Activated CD4-positive, alpha-beta T cell treated with anti-CD3 and anti-CD28 coated beads, Interleukin-2, amount 10 ng/mL, durations not matched to agents 24 days and 14 days (primary cell): ENCODE results near the gene MAPT. TPM values are rescaled to one million over a fixed set of nuclear protein-coding genes. Genes with fewer than 3 reads are reported as not detected.

ENCODE experiments used
- DNase-seq: peaks from one replicate; pipeline ENCODE4 v3.0.0; 2022
- H3K27ac Mint-ChIP-seq: one replicate; pipeline ENCODE4 v1.8.0; 2022; ENCODE audit warnings: mild to moderate bottlenecking, mixed read lengths
- H3K27me3 Mint-ChIP-seq: one replicate; pipeline ENCODE4 v1.8.0; 2022; ENCODE audit warnings: mixed read lengths
- H3K36me3 Mint-ChIP-seq: one replicate; pipeline ENCODE4 v1.8.0; 2022; ENCODE audit warnings: low read depth, mild to moderate bottlenecking, mixed read lengths
- H3K4me1 Mint-ChIP-seq: one replicate; pipeline ENCODE4 v1.8.0; 2021; ENCODE audit warnings: mixed read lengths
- H3K4me3 Mint-ChIP-seq: one replicate; pipeline ENCODE4 v1.8.0; 2022; ENCODE audit warnings: mild to moderate bottlenecking, moderate library complexity, mixed read lengths
- H3K9me3 Mint-ChIP-seq: one replicate; pipeline ENCODE4 v1.8.0; 2021; ENCODE audit warnings: mixed read lengths
- intact Hi-C: fragments of 100-400 bp; cut with micrococcal nuclease; formaldehyde crosslinking; loops from one replicate; pipeline ENCODE4 v1.15.1; 2023
- total RNA-seq: library from RNA; stranded (reverse); gene quantifications from 2 replicates; pipeline ENCODE4 v1.2.3, GENCODE V29; 2022

MAPT gene
- total RNA-seq, 1 donor from 2014 or later = 0.37 TPM

DNA sequence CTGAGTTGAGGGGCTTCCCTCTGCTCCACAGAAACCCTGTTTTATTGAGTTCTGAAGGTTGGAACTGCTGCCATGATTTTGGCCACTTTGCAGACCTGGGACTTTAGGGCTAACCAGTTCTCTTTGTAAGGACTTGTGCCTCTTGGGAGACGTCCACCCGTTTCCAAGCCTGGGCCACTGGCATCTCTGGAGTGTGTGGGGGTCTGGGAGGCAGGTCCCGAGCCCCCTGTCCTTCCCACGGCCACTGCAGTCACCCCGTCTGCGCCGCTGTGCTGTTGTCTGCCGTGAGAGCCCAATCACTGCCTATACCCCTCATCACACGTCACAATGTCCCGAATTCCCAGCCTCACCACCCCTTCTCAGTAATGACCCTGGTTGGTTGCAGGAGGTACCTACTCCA is 130.7 kb downstream of the MAPT start:
- H3K27ac Mint-ChIP-seq = no peak overlapping the region
- DNase-seq = no peak
- H3K4me1 Mint-ChIP-seq = peaks cover 10% of the 10 kb centered on the region
- no peak overlapping the region for H3K4me3 Mint-ChIP-seq
- H3K9me3 Mint-ChIP-seq = no peaks in the 10 kb centered on the region
- intact Hi-C loops = no loop called here
- H3K36me3 Mint-ChIP-seq = peaks cover 17% of the 10 kb centered on the region
- no peaks in the 10 kb centered on the region for H3K27me3 Mint-ChIP-seq

DNA sequence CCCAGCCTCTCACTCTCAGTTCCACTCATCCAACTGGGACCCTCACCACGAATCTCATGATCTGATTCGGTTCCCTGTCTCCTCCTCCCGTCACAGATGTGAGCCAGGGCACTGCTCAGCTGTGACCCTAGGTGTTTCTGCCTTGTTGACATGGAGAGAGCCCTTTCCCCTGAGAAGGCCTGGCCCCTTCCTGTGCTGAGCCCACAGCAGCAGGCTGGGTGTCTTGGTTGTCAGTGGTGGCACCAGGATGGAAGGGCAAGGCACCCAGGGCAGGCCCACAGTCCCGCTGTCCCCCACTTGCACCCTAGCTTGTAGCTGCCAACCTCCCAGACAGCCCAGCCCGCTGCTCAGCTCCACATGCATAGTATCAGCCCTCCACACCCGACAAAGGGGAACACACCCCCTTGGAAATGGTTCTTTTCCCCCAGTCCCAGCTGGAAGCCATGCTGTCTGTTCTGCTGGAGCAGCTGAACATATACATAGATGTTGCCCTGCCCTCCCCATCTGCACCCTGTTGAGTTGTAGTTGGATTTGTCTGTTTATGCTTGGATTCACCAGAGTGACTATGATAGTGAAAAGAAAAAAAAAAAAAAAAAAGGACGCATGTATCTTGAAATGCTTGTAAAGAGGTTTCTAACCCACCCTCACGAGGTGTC is 131.3 kb downstream of the MAPT start:
- Mint-ChIP-seq H3K9me3 (no peaks in the 10 kb centered on the region), H3K4me3 (no peak overlapping the region), H3K36me3 (peaks cover 22% of the 10 kb centered on the region), H3K4me1 (peaks cover 4% of the 10 kb centered on the region), H3K27me3 (no peaks in the 10 kb centered on the region), H3K27ac (no peak overlapping the region)
- no peak for DNase-seq
- intact Hi-C loops = no loop called here

DNA sequence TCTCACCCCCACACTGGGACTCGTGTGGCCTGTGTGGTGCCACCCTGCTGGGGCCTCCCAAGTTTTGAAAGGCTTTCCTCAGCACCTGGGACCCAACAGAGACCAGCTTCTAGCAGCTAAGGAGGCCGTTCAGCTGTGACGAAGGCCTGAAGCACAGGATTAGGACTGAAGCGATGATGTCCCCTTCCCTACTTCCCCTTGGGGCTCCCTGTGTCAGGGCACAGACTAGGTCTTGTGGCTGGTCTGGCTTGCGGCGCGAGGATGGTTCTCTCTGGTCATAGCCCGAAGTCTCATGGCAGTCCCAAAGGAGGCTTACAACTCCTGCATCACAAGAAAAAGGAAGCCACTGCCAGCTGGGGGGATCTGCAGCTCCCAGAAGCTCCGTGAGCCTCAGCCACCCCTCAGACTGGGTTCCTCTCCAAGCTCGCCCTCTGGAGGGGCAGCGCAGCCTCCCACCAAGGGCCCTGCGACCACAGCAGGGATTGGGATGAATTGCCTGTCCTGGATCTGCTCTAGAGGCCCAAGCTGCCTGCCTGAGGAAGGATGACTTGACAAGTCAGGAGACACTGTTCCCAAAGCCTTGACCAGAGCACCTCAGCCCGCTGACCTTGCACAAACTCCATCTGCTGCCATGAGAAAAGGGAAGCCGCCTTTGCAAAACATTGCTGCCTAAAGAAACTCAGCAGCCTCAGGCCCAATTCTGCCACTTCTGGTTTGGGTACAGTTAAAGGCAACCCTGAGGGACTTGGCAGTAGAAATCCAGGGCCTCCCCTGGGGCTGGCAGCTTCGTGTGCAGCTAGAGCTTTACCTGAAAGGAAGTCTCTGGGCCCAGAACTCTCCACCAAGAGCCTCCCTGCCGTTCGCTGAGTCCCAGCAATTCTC is 132.1 kb downstream of the MAPT start:
- Mint-ChIP-seq H3K27ac (no peak overlapping the region), H3K36me3 (peaks cover 30% of the 10 kb centered on the region)

DNA sequence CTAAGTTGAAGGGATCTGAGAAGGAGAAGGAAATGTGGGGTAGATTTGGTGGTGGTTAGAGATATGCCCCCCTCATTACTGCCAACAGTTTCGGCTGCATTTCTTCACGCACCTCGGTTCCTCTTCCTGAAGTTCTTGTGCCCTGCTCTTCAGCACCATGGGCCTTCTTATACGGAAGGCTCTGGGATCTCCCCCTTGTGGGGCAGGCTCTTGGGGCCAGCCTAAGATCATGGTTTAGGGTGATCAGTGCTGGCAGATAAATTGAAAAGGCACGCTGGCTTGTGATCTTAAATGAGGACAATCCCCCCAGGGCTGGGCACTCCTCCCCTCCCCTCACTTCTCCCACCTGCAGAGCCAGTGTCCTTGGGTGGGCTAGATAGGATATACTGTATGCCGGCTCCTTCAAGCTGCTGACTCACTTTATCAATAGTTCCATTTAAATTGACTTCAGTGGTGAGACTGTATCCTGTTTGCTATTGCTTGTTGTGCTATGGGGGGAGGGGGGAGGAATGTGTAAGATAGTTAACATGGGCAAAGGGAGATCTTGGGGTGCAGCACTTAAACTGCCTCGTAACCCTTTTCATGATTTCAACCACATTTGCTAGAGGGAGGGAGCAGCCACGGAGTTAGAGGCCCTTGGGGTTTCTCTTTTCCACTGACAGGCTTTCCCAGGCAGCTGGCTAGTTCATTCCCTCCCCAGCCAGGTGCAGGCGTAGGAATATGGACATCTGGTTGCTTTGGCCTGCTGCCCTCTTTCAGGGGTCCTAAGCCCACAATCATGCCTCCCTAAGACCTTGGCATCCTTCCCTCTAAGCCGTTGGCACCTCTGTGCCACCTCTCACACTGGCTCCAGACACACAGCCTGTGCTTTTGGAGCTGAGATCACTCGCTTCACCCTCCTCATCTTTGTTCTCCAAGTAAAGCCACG is 133.0 kb downstream of the MAPT start:
- Mint-ChIP-seq H3K36me3 (peaks cover 36% of the 10 kb centered on the region), H3K4me1 (peaks cover 4% of the 10 kb centered on the region), H3K9me3 (no peaks in the 10 kb centered on the region), H3K27ac (peak overlapping the region; percentile 61), H3K27me3 (no peaks in the 10 kb centered on the region), H3K4me3 (no peak overlapping the region)
- intact Hi-C loops = no loop called here
- no peak for DNase-seq

More for the DNA sequence above, 132.1 kb downstream of the MAPT start:
- Mint-ChIP-seq H3K4me1 (peaks cover 4% of the 10 kb centered on the region), H3K9me3 (no peaks in the 10 kb centered on the region), H3K27me3 (no peaks in the 10 kb centered on the region), H3K4me3 (no peak overlapping the region)
- DNase-seq = no peak
- intact Hi-C loops = no loop called here

DNA sequence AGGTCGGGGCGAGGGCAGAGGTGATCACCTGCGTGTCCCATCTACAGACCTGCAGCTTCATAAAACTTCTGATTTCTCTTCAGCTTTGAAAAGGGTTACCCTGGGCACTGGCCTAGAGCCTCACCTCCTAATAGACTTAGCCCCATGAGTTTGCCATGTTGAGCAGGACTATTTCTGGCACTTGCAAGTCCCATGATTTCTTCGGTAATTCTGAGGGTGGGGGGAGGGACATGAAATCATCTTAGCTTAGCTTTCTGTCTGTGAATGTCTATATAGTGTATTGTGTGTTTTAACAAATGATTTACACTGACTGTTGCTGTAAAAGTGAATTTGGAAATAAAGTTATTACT is 133.6 kb downstream of the MAPT start:
- H3K4me3 Mint-ChIP-seq = no peak overlapping the region
- no peak for DNase-seq
- H3K4me1 Mint-ChIP-seq = peaks cover 4% of the 10 kb centered on the region
- intact Hi-C loops = no loop called here
- no peaks in the 10 kb centered on the region for H3K27me3 Mint-ChIP-seq
- peaks cover 39% of the 10 kb centered on the region for H3K36me3 Mint-ChIP-seq
- H3K27ac Mint-ChIP-seq = no peak overlapping the region
- no peaks in the 10 kb centered on the region for H3K9me3 Mint-ChIP-seq

DNA sequence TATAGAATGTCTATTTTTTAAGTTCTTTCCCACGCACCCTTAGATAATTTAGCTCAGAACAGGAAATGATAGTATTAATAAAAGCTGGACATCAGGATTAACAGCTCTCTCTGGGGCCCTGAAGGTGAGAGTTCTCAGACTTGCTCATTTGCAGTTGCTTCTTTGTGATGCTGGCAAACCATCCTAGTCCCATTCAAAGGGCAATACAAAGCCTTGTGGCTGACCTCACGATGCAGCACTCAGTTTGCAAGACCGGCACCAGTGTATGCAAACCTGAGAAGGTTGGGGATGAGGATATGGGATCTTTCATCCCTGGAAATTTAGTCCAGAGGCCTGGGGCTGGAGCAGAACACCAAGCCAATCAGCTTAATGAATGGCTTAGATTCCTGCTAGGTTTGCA is 134.0 kb downstream of the MAPT start:
- intact Hi-C loops = no loop called here
- H3K27me3 Mint-ChIP-seq = no peaks in the 10 kb centered on the region
- H3K36me3 Mint-ChIP-seq = peaks cover 39% of the 10 kb centered on the region
- peak overlapping the region; percentile 8 for H3K27ac Mint-ChIP-seq
- H3K4me1 Mint-ChIP-seq = peaks cover 4% of the 10 kb centered on the region
- no peak for DNase-seq
- no peaks in the 10 kb centered on the region for H3K9me3 Mint-ChIP-seq
- H3K4me3 Mint-ChIP-seq = no peak overlapping the region

DNA sequence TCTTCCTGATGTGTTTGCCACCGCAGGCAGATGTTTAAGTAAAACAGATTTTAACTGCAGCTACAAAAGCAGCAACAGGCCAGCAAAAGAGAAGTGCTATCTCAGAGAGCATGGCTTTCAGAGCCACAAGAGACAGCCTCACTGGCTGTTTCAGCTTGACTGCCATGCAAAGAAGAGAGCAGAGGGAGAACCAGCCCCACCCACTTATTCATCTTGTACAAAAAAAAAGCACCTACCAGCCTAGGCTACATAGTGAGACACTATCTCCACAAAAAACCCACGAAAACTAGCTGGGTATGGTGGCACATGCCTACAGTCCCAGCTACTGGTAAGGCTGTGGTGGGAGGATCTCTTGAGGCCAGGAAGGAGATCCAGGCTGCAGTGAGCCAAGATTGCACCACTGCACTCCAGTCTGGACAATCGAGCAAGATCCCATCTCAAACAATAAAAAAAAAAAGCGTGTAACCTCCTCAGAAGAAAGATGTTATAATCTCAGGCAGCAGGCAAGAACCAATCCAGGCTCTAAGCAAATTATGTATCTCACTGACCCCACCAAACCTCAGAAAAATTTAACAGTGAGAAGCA is 134.7 kb downstream of the MAPT start:
- no peaks in the 10 kb centered on the region for H3K27me3 Mint-ChIP-seq
- peaks cover 44% of the 10 kb centered on the region for H3K36me3 Mint-ChIP-seq
- no peak overlapping the region for H3K4me3 Mint-ChIP-seq
- peak overlapping the region; percentile 2 for H3K27ac Mint-ChIP-seq
- DNase-seq = no peak
- no peaks in the 10 kb centered on the region for H3K9me3 Mint-ChIP-seq
- intact Hi-C loops = no loop called here
- H3K4me1 Mint-ChIP-seq = peaks cover 4% of the 10 kb centered on the region

DNA sequence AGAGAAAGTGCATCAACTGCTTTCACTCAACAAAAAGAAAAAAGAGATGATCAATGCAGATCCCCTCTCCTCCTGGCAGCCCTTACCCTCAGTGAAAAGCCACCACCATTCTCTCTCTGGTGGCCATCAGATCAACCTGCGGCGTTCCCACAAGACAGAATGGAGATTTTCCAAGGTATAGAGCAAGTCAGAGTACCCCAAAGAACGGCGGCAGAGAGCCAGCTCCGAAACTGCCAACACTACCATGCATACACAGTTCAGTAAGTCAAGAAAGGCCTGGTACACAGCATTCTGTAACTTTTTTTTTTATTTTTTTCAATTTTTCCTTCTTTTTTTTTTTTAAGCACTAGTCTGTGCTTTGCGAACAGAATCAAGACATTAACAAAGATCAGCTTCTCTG is 135.3 kb downstream of the MAPT start:
- H3K27me3 Mint-ChIP-seq = no peaks in the 10 kb centered on the region
- peaks cover 50% of the 10 kb centered on the region for H3K36me3 Mint-ChIP-seq
- peaks cover 5% of the 10 kb centered on the region for H3K4me1 Mint-ChIP-seq
- no peak for DNase-seq
- H3K27ac Mint-ChIP-seq = peak overlapping the region; percentile 2
- H3K4me3 Mint-ChIP-seq = no peak overlapping the region
- intact Hi-C loops = no loop called here
- no peaks in the 10 kb centered on the region for H3K9me3 Mint-ChIP-seq

DNA sequence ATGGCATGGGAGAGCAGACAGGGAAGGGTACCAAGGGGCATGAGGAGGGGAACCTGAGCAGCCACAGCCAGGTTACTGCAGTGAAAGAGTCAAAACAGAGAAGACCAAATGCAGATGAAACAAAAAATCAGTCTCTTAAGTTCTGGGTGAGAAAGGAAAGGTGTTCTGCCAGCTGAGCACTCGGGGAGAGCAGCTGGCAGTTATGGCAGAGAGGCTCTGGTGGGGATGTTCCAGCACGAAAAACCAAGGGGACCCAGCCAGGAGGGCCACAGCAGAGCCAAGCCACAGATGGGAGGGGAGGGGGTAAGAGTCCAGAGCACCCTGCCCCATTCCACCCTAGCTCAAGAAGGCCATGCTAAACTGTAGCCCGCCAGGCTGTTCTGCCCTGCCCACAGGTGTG is 136.4 kb downstream of the MAPT start:
- intact Hi-C loops = no loop called here
- Mint-ChIP-seq H3K4me3 (no peak overlapping the region), H3K27me3 (no peaks in the 10 kb centered on the region), H3K4me1 (peaks cover 16% of the 10 kb centered on the region), H3K36me3 (peaks cover 57% of the 10 kb centered on the region), H3K27ac (no peak overlapping the region), H3K9me3 (no peaks in the 10 kb centered on the region)
- no peak for DNase-seq

DNA sequence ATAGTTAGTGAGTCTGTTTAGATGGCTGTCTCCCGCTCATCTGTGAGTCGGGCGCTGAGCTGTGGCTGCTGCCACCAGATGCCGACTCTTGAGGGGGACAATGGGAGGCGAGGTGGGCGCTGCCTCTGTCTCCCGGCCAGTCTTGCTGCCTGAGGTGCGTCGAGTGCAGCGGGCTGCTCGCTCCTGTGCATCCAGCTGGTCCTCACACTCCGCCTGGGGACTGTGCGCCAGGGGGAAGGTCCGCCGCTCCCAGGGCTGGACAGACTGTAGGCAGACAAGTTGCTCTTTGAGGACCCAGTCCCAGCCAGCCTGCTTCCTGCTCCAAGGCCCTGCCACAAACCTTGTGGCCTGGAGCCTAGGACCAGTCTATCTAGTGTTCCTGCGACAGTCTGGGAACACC is 137.1 kb downstream of the MAPT start:
- no peak overlapping the region for H3K4me3 Mint-ChIP-seq
- DNase-seq = no peak
- H3K27ac Mint-ChIP-seq = no peak overlapping the region
- H3K4me1 Mint-ChIP-seq = peaks cover 16% of the 10 kb centered on the region
- no peaks in the 10 kb centered on the region for H3K27me3 Mint-ChIP-seq
- H3K9me3 Mint-ChIP-seq = no peaks in the 10 kb centered on the region
- peaks cover 61% of the 10 kb centered on the region for H3K36me3 Mint-ChIP-seq
- intact Hi-C loops = no loop called here

DNA sequence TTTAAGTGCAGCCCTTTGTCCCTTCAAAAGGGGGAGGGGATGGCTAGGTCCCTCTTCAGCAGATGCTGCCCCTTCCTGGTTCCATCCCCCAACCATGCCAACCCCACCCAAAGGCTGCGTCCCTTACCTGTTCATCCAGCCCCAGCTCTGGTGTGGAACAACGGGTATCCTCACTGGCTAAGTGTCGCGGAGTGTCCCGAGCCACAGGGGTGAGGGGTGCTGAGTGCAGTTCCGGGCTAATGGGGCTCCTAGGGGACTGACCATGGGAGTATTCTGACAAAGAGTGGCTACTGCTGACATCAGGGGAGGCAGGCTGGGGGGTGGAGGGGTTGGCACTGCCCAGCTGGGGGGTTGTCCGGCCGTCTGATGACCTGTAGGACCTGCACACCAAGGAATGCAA is 137.6 kb downstream of the MAPT start:
- no peak for DNase-seq

DNA sequence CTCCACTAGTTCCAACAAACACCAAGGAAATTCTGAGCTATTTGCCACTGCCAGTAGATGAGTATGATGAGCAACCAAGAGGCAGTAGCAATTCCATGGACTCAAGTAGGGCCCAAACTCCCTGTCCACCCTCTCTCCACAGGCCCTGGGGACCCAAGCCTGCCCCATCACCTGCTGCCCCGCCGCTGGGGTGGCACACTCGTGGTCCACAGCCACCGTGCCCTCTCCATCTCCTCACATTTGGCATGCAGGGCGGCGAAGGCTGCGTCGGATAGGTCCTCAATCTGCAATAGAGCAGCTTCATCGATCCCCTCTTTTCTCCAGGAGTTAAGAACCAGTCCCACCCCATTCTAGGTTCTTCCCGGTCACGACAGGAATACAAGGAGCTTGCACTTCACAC is 138.6 kb downstream of the MAPT start:
- no peak overlapping the region for H3K4me3 Mint-ChIP-seq
- intact Hi-C loops = no loop called here
- H3K9me3 Mint-ChIP-seq = no peaks in the 10 kb centered on the region
- DNase-seq = no peak
- H3K27me3 Mint-ChIP-seq = no peaks in the 10 kb centered on the region
- peaks cover 68% of the 10 kb centered on the region for H3K36me3 Mint-ChIP-seq
- peak overlapping the region; percentile 47 for H3K27ac Mint-ChIP-seq
- peaks cover 16% of the 10 kb centered on the region for H3K4me1 Mint-ChIP-seq

More for the DNA sequence above, 137.6 kb downstream of the MAPT start:
- peaks cover 65% of the 10 kb centered on the region for H3K36me3 Mint-ChIP-seq
- no peak overlapping the region for H3K27ac Mint-ChIP-seq
- H3K27me3 Mint-ChIP-seq = no peaks in the 10 kb centered on the region
- H3K9me3 Mint-ChIP-seq = no peaks in the 10 kb centered on the region
- no peak overlapping the region for H3K4me3 Mint-ChIP-seq
- intact Hi-C loops = no loop called here
- H3K4me1 Mint-ChIP-seq = peaks cover 16% of the 10 kb centered on the region

DNA sequence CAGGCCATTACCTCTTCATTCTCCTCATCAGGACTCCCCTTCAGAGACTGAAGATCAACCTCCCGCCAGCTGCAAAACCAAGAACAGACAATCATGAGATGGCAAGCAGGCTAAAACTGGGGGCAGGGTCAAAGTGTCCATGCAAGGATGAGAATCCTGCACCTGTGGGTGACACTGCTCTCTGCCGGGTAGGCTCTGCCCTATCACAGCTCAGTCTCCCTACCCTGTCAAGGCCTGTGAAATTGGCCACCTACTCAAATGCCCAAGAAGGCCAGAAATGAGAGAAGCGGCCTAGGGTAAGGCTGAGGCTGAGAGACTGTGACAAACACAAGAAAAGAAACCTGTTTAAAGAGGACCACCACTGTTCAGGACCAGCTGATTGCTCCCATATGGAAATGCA is 139.0 kb downstream of the MAPT start:
- peaks cover 16% of the 10 kb centered on the region for H3K4me1 Mint-ChIP-seq
- no peak for DNase-seq
- intact Hi-C loops = no loop called here
- no peaks in the 10 kb centered on the region for H3K27me3 Mint-ChIP-seq
- H3K36me3 Mint-ChIP-seq = peaks cover 73% of the 10 kb centered on the region
- H3K9me3 Mint-ChIP-seq = no peaks in the 10 kb centered on the region
- no peak overlapping the region for H3K4me3 Mint-ChIP-seq
- H3K27ac Mint-ChIP-seq = no peak overlapping the region
